ENCODE data around the gene RNF144B.

- TF ChIP-seq CTCF (IDR thresholded peaks at IDR 0.05; ENCODE audit: insufficient read depth, low read length) (no peak), GABPA (IDR thresholded peaks at IDR 0.05; ENCODE audit: low read depth) (no peak)
Measured at GRCh38 chr6:18498408-18498807, 111.3 kb downstream of the RNF144B start.

All from HL-60 (cell line).